OCI-LY7 (cell line): ENCODE results near the gene WDR64. TPM values are rescaled to one million over a fixed set of nuclear protein-coding genes. Genes with fewer than 3 reads are reported as not detected.

ENCODE experiments used
- BruUV-seq: library from RNA; stranded (reverse); fragments of 400-500 nt; replicated peaks from 2 replicates; lab custom pipeline; 2021; lab: Mats Ljungman, UMichigan
- CTCF ChIA-PET: fragments of 300-600 bp; sonication (Branson Sonifier 250); formaldehyde crosslinking; loops from one replicate; lab custom pipeline; 2022; ENCODE audit warnings: antibody characterized with exemption; ENCODE audit not compliant: unreplicated experiment; lab: Charles Lee
- POLR2A ChIA-PET: fragments of 300-600 bp; sonication (Branson Sonifier 250); formaldehyde crosslinking; loops from one replicate; lab custom pipeline; 2022; ENCODE audit warnings: antibody characterized with exemption; lab: Charles Lee
- DNase-seq: peaks from one replicate; pipeline ENCODE4 v3.0.0-alpha.2; 2015; ENCODE audit warnings: low spot score
- H2AFZ ChIP-seq: fragments of 200-600 bp; sonication (generic), shearing (Covaris generic); 2 replicates; pipeline ENCODE4 v1.6.1; 2014; ENCODE audit warnings: mild to moderate bottlenecking, antibody characterized with exemption, low read length, moderate library complexity
- H3K27ac ChIP-seq: fragments of 200-600 bp; sonication (generic); 2 replicates; pipeline ENCODE4 v1.5.1; 2014; ENCODE audit warnings: mixed run types, low read depth, mild to moderate bottlenecking, moderate library complexity, low read length, inconsistent platforms; ENCODE audit not compliant: poor library complexity, severe bottlenecking
- H3K36me3 ChIP-seq: fragments of 200-600 bp; sonication (generic); 2 replicates; pipeline ENCODE4 v1.6.1; 2014; ENCODE audit warnings: mild to moderate bottlenecking, antibody characterized with exemption, low read length, moderate library complexity, mixed read lengths; ENCODE audit not compliant: insufficient read depth
- H3K4me1 ChIP-seq: fragments of 200-600 bp; sonication (generic); 2 replicates; pipeline ENCODE4 v1.5.1; 2014; ENCODE audit warnings: mild to moderate bottlenecking, low read length; ENCODE audit not compliant: insufficient read depth, poor library complexity, severe bottlenecking
- H3K4me2 ChIP-seq: fragments of 200-600 bp; sonication (generic); 2 replicates; pipeline ENCODE4 v1.6.1; 2014; ENCODE audit warnings: mild to moderate bottlenecking, low read length
- H3K4me3 ChIP-seq: fragments of 200-600 bp; sonication (generic); 2 replicates; pipeline ENCODE4 v1.5.1; 2014; ENCODE audit warnings: mild to moderate bottlenecking, low read depth, low read length; ENCODE audit not compliant: poor library complexity, severe bottlenecking
- H3K79me2 ChIP-seq: fragments of 200-600 bp; sonication (generic); 2 replicates; pipeline ENCODE4 v1.6.1; 2016; ENCODE audit warnings: low read depth, mild to moderate bottlenecking, low read length, moderate library complexity, mixed read lengths; ENCODE audit not compliant: insufficient read depth
- H3K9me2 ChIP-seq: fragments of 200-600 bp; sonication (generic); 2 replicates; pipeline ENCODE4 v1.6.1; 2016; ENCODE audit warnings: mild to moderate bottlenecking, low read length, mixed read lengths; ENCODE audit not compliant: insufficient read depth
- H3K9me3 ChIP-seq: fragments of 200-600 bp; sonication (generic); 2 replicates; pipeline ENCODE4 v1.6.1; 2014; ENCODE audit warnings: mild to moderate bottlenecking, mixed run types, low read length, mixed read lengths
- H4K20me1 ChIP-seq: fragments of 200-600 bp; sonication (generic); 2 replicates; pipeline ENCODE4 v1.6.1; 2014; ENCODE audit warnings: mild to moderate bottlenecking, antibody characterized with exemption, low read length, moderate library complexity, mixed read lengths; ENCODE audit not compliant: insufficient read depth
- CTCF ChIP-seq: fragments of 200-600 bp; sonication (generic); conservative IDR thresholded peaks from 2 replicates; pipeline ENCODE4 v1.5.1; 2014; ENCODE audit warnings: mild to moderate bottlenecking, antibody characterized with exemption, low read length, moderate library complexity, mixed read lengths
- EZH2phosphoT487 ChIP-seq: fragments of 200-600 bp; sonication (generic); IDR thresholded peaks from 2 replicates; pipeline ENCODE4 v1.6.1; 2018; ENCODE audit warnings: low read depth, borderline replicate concordance, mild to moderate bottlenecking, mixed run types, antibody characterized with exemption, low read length, moderate library complexity, mixed read lengths
- intact Hi-C: fragments of 100-400 bp; cut with micrococcal nuclease; formaldehyde crosslinking; loops from one replicate; pipeline ENCODE4 v1.10.0; 2022; ENCODE audit not compliant: unreplicated experiment
- total RNA-seq, 2 experiments: library from RNA; depleted of rRNA in 1 of 2; stranded (reverse); fragments of >200 nt in 1 of 2; shearing (Covaris generic) in 1 of 2; gene quantifications; 2 replicates each; pipeline ENCODE4 v1.2.3, GENCODE V29; 2014 to 2022

WDR64 gene
- total RNA-seq, 2 experiments from 2014 or later = not detected

GRCh38 chr1:241841691-241842090 is 189.6 kb downstream of the WDR64 start:
- no peak for DNase-seq
- H3K9me3 ChIP-seq = no peaks in the 10 kb centered on the region
- BruUV-seq = no TSS peak
- no peaks in the 10 kb centered on the region for H3K79me2 ChIP-seq
- TF ChIP-seq CTCF (no peak), EZH2phosphoT487 (no peak)
- no peaks in the 10 kb centered on the region for H3K36me3 ChIP-seq
- intact Hi-C loops = no loop called here
- no peaks in the 10 kb centered on the region for H3K9me2 ChIP-seq
- no peak overlapping the region for H3K27ac ChIP-seq
- H3K4me3 ChIP-seq = no peak overlapping the region
- peaks cover 6% of the 10 kb centered on the region for H3K4me1 ChIP-seq
- CTCF ChIA-PET = no interaction called here
- no peak overlapping the region for H3K4me2 ChIP-seq
- H4K20me1 ChIP-seq = no peaks in the 10 kb centered on the region
- H2AFZ ChIP-seq = no peak overlapping the region
- POLR2A ChIA-PET = no interaction called here

GRCh38 chr1:241842565-241842964 is 190.5 kb downstream of the WDR64 start:
- Histone ChIP-seq H3K9me2 (no peaks in the 10 kb centered on the region), H3K4me2 (no peak overlapping the region), H3K4me3 (no peak overlapping the region), H4K20me1 (no peaks in the 10 kb centered on the region), H3K4me1 (peaks cover 15% of the 10 kb centered on the region), H3K79me2 (no peaks in the 10 kb centered on the region), H2AFZ (no peak overlapping the region), H3K36me3 (no peaks in the 10 kb centered on the region), H3K27ac (no peak overlapping the region), H3K9me3 (no peaks in the 10 kb centered on the region)
- intact Hi-C loops = no loop called here
- no peak for DNase-seq
- TF ChIP-seq CTCF = no peak
- no peak for TF ChIP-seq EZH2phosphoT487
- POLR2A ChIA-PET = interaction anchor here (0.7 to 0.8 kb wide), 3 partner anchors 31 to 429 kb away, joined by 3 read pairs; partner anchors contain the start of genes CHML and OPN3
- no TSS peak for BruUV-seq
- CTCF ChIA-PET = no interaction called here

- peaks cover 12% of the 10 kb centered on the region; the same call in 1 of the 2 replicates for H4K20me1 ChIP-seq
- intact Hi-C loops = no loop called here
- H3K9me2 ChIP-seq = no peaks in the 10 kb centered on the region
- H3K4me3 ChIP-seq = no peak overlapping the region
- H3K4me1 ChIP-seq = peaks cover 17% of the 10 kb centered on the region
- no peak overlapping the region for H3K4me2 ChIP-seq
- ChIA-PET POLR2A (interaction anchor here (1.1 to 2.5 kb wide), 3 partner anchors 12 to 24 kb away, joined by 4 to 7 read pairs (median 4); no protein-coding TSS in a partner anchor), CTCF (interaction anchor here (0.5 to 0.6 kb wide), 2 partner anchors 161 to 304 kb away, joined by 3 to 4 read pairs; no protein-coding TSS in a partner anchor)
- H3K36me3 ChIP-seq = peaks cover 9% of the 10 kb centered on the region
- BruUV-seq = no TSS peak
- peaks cover 15% of the 10 kb centered on the region for H3K79me2 ChIP-seq
- no peak for DNase-seq
- TF ChIP-seq CTCF = no peak
- no peak for TF ChIP-seq EZH2phosphoT487
- H3K27ac ChIP-seq = no peak overlapping the region
- no peaks in the 10 kb centered on the region for H3K9me3 ChIP-seq
- no peak overlapping the region for H2AFZ ChIP-seq
Measured at GRCh38 chr1:241844593-241844992, 192.5 kb downstream of the WDR64 start.
